Smooth muscle cell (in vitro differentiated cells): ENCODE data around the gene TJP3. TPM values are rescaled to one million over a fixed set of nuclear protein-coding genes. Genes with fewer than 3 reads are reported as not detected.

Experiments used
- DNase-seq: peaks from one replicate; lab custom pipeline; 2025; ENCODE audit not compliant: unreplicated experiment; lab: John Stamatoyannopoulos, UW
- H2AFZ ChIP-seq: fragments of 200-600 bp; sonication (generic); 2 replicates; pipeline ENCODE4 v1.6.0; 2016; ENCODE audit warnings: antibody characterized with exemption, low read depth, mild to moderate bottlenecking
- H3F3A ChIP-seq: fragments of 200-600 bp; sonication (generic); 2 replicates; pipeline ENCODE4 v1.6.0; 2017; ENCODE audit warnings: antibody characterized with exemption, low read depth
- H3K27ac ChIP-seq: fragments of 200-600 bp; sonication (generic); 2 replicates; pipeline ENCODE4 v1.5.1; 2016; ENCODE audit warnings: low read depth, mild to moderate bottlenecking
- H3K27me3 ChIP-seq: fragments of 200-600 bp; sonication (generic); 2 replicates; pipeline ENCODE4 v1.6.1; 2016; ENCODE audit warnings: low read depth, mild to moderate bottlenecking
- H3K36me3 ChIP-seq: fragments of 200-600 bp; sonication (generic); 2 replicates; pipeline ENCODE4 v1.5.1; 2016; ENCODE audit warnings: low read depth
- H3K4me1 ChIP-seq: fragments of 200-600 bp; sonication (generic); 2 replicates; pipeline ENCODE4 v1.5.1; 2016; ENCODE audit warnings: low read depth
- H3K4me2 ChIP-seq: fragments of 200-600 bp; sonication (generic); 2 replicates; pipeline ENCODE4 v1.6.0; 2016; ENCODE audit warnings: mild to moderate bottlenecking
- H3K4me3 ChIP-seq: fragments of 200-600 bp; sonication (generic); 2 replicates; pipeline ENCODE4 v1.5.1; 2016; ENCODE audit warnings: mild to moderate bottlenecking
- H3K79me2 ChIP-seq: fragments of 200-600 bp; sonication (generic); 2 replicates; pipeline ENCODE4 v1.6.0; 2016; ENCODE audit warnings: low read depth, mild to moderate bottlenecking
- H3K9ac ChIP-seq: fragments of 200-600 bp; sonication (generic); 2 replicates; pipeline ENCODE4 v1.6.0; 2016; ENCODE audit warnings: low read depth
- H3K9me3 ChIP-seq: fragments of 200-600 bp; sonication (generic); replicated peaks from 2 replicates; pipeline ENCODE4 v1.5.1; 2016; ENCODE audit warnings: low read depth
- H4K20me1 ChIP-seq: fragments of 200-600 bp; sonication (generic); 2 replicates; pipeline ENCODE4 v1.6.0; 2016; ENCODE audit warnings: low read depth
- WGBS: methylation state at CpG from one replicate; pipeline ENCODE4 v1.1.7; 2016; ENCODE audit warnings: low lambda C conversion rate; 5-methylcytosine and 5-hydroxymethylcytosine counted together
- polyA plus RNA-seq: library from polyadenylated mRNA; unstranded; fragments of >200 nt; fragmentation: Nextera tagmentation; extraction: Ambion mirVana; gene quantifications from 2 replicates; pipeline ENCODE4 v1.2.1, GENCODE V29; 2016
- total RNA-seq: library from RNA; depleted of rRNA; stranded (reverse); fragments of >200 nt; gene quantifications from 2 replicates; pipeline ENCODE4 v1.2.3, GENCODE V29; 2014
- TF ChIP-seq, protein P1 (sequence below): fragments of 200-600 bp; sonication (generic); IDR thresholded peaks from 2 replicates; pipeline ENCODE4 v1.5.1; 2017; ENCODE audit warnings: borderline replicate concordance, mild to moderate bottlenecking, antibody characterized with exemption; ENCODE audit not compliant: insufficient read depth, poor library complexity, severe bottlenecking

The TJP3 gene
- total and polyA plus RNA-seq, 2 experiments from 2014 or later: 1.2 to 6.2 TPM

DNA sequence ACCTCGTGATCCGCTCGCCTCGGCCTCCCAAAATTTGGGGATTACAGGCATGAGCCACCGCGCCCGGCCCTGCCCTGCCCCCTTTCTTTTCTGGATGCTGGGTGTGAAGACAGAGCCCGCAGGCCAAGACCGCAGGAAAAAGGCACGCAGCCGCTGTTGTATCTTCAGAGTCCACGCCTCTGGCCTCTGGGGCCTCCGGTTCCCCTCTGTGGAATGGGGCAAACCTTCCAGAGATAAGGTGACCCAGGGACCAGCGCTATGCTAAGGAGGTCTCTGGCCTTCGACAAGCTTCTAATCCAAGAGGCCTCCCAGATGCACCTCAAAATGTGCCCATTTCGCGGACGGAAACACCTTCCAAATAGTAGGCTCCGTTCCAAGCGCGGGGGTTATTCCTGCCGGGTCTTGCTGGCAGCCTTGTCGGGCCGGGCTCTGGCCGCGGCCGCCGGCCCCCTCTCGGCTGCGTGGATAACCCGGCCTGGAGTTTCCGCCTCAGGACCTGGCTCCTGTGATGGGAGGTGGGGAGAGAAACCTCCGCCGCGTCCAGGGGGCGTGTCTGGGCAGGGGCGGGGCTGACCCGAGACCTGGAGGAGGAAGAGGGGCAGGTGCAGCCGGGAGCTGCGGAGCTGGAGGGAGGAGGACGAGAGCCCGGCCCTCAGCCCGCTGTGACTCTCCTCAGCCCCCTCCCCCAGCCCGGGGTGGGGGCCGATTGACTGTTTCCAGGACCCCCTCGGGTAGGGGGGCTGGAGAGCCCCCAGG is 13.1 kb downstream of the TJP3 start:
- Histone ChIP-seq H3K4me2 (peak overlapping the region; percentile 75), H3K9ac (no peak overlapping the region), H3K4me3 (peak overlapping the region; percentile 48), H3F3A (no peaks in the 10 kb centered on the region), H2AFZ (no peak overlapping the region), H4K20me1 (no peaks in the 10 kb centered on the region), H3K9me3 (no peaks in the 10 kb centered on the region), H3K36me3 (no peaks in the 10 kb centered on the region), H3K4me1 (peaks cover 7% of the 10 kb centered on the region), H3K27me3 (peaks cover 41% of the 10 kb centered on the region), H3K27ac (no peak overlapping the region), H3K79me2 (no peaks in the 10 kb centered on the region)
- WGBS: 35% methylated on average over 35 of the region's 46 CpGs
- DNase-seq: peak; percentile 8
- TF ChIP-seq, protein P1, sequence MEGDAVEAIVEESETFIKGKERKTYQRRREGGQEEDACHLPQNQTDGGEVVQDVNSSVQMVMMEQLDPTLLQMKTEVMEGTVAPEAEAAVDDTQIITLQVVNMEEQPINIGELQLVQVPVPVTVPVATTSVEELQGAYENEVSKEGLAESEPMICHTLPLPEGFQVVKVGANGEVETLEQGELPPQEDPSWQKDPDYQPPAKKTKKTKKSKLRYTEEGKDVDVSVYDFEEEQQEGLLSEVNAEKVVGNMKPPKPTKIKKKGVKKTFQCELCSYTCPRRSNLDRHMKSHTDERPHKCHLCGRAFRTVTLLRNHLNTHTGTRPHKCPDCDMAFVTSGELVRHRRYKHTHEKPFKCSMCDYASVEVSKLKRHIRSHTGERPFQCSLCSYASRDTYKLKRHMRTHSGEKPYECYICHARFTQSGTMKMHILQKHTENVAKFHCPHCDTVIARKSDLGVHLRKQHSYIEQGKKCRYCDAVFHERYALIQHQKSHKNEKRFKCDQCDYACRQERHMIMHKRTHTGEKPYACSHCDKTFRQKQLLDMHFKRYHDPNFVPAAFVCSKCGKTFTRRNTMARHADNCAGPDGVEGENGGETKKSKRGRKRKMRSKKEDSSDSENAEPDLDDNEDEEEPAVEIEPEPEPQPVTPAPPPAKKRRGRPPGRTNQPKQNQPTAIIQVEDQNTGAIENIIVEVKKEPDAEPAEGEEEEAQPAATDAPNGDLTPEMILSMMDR: no peak

GRCh38 chr19:3721887-3722442 is 13.8 kb downstream of the TJP3 start:
- peak overlapping the region; percentile 75 for H3K4me2 ChIP-seq
- H3F3A ChIP-seq: no peaks in the 10 kb centered on the region
- 6% methylated on average over 22 of the region's 26 CpGs for WGBS
- H3K27me3 ChIP-seq: peaks cover 41% of the 10 kb centered on the region
- H3K36me3 ChIP-seq: no peaks in the 10 kb centered on the region
- H3K9me3 ChIP-seq: no peaks in the 10 kb centered on the region
- no peak overlapping the region for H2AFZ ChIP-seq
- TF ChIP-seq, protein P1: no peak
- H3K4me1 ChIP-seq: peaks cover 7% of the 10 kb centered on the region
- peak overlapping the region; percentile 48 for H3K4me3 ChIP-seq
- H4K20me1 ChIP-seq: no peaks in the 10 kb centered on the region
- H3K27ac ChIP-seq: no peak overlapping the region
- H3K9ac ChIP-seq: no peak overlapping the region
- no peak for DNase-seq
- no peaks in the 10 kb centered on the region for H3K79me2 ChIP-seq

GRCh38 chr19:3722443-3723109 is 14.4 kb downstream of the TJP3 start:
- H3K27ac ChIP-seq: no peak overlapping the region
- H3K4me1 ChIP-seq: peaks cover 7% of the 10 kb centered on the region
- H3K27me3 ChIP-seq: peaks cover 41% of the 10 kb centered on the region
- no peak for DNase-seq
- H3K36me3 ChIP-seq: no peaks in the 10 kb centered on the region
- H3K4me3 ChIP-seq: peak overlapping the region; percentile 48
- no peak overlapping the region for H3K9ac ChIP-seq
- no peaks in the 10 kb centered on the region for H3K79me2 ChIP-seq
- H4K20me1 ChIP-seq: no peaks in the 10 kb centered on the region
- 1% methylated on average over 18 of the region's 30 CpGs for WGBS
- TF ChIP-seq, protein P1: no peak
- H3K9me3 ChIP-seq: no peaks in the 10 kb centered on the region
- H2AFZ ChIP-seq: no peak overlapping the region
- H3K4me2 ChIP-seq: peak overlapping the region; percentile 75
- no peaks in the 10 kb centered on the region for H3F3A ChIP-seq
